GM21381 (cell line): Measurements from ENCODE around the gene LRRC56.
"Not testable (repeated sequence)": the region's sequence is repeated elsewhere in the genome, so short reads cannot be mapped to it uniquely, and the experiment has no call there.

ENCODE experiments used
- ATAC-seq: cut with Tn5 transposase; IDR thresholded peaks from one replicate; pipeline ENCODE4 v1.9.1; 2021; ENCODE audit warnings: mild to moderate bottlenecking, moderate library complexity; ENCODE audit not compliant: unreplicated experiment

The LRRC56 gene

DNA sequence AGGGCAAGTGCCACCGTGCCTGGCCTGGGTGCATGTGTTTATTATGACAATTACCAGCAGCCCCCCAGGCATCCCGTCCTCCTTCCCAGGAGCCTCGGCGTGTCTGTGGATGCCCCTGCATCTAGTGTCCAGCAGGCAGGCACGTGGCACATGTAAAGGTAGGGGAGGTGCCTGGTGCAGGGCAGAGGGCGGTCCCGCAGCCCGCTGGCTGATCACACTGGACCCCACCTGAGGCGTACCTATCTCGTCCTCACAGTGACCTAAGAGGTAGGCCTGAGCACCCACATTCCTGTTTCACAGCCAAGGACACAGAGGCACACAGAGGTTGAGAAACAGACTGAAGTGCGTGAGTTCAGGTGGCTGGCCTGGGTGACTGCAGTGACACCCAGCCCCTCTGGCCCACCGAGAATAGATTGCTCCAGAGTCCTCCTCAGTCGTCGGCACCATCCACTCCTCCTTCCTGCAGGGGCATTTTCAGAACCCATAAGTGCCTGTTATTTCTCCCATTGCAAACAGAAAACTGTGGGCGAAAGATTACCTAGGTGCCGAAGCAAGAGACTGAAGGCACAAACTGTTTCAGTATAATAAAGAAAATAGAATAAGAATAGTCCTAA lies 35.9 kb downstream of the LRRC56 start:
- no peak for ATAC-seq

- ATAC-seq: not testable (repeated sequence)
These were observed 36.8 kb downstream of the LRRC56 start for GRCh38 chr11:574031-574570.

GRCh38 chr11:574632-575312 lies 37.4 kb downstream of the LRRC56 start:
- no peak for ATAC-seq

DNA sequence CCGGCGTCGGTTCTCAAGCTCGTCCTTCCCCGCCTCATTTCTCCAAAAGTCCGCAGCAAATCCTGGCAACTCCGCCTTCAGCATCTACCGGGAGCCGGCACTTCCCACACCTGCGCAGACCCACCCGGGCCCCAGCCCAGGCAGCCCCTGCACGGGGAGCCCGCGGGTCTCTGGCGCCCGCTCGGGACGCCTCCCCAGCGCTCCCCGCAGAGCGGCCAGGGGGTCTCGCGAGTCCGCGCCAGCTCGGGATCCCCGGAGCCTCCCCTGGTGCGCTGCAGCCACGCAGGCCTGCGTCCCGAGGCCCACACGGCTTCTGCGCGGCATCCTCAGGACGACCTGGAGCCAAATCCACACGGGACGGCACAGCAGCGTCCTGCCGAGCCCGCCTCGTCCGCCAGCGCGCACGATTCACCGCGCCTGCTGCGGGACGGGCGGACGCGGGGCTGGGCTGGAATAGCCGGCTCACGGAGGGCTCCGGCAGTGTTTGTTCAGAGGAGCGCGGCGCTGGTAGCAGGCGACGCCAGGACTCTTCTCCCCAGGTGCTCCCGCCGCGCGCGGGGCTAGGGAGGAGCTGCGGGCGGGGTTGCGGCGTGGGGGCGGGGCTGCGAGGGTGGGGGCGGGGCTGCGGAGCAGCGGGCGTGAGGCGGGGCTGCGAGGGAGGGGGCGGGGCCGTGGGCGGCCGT lies 38.1 kb downstream of the LRRC56 start:
- ATAC-seq: peak; percentile 31

DNA sequence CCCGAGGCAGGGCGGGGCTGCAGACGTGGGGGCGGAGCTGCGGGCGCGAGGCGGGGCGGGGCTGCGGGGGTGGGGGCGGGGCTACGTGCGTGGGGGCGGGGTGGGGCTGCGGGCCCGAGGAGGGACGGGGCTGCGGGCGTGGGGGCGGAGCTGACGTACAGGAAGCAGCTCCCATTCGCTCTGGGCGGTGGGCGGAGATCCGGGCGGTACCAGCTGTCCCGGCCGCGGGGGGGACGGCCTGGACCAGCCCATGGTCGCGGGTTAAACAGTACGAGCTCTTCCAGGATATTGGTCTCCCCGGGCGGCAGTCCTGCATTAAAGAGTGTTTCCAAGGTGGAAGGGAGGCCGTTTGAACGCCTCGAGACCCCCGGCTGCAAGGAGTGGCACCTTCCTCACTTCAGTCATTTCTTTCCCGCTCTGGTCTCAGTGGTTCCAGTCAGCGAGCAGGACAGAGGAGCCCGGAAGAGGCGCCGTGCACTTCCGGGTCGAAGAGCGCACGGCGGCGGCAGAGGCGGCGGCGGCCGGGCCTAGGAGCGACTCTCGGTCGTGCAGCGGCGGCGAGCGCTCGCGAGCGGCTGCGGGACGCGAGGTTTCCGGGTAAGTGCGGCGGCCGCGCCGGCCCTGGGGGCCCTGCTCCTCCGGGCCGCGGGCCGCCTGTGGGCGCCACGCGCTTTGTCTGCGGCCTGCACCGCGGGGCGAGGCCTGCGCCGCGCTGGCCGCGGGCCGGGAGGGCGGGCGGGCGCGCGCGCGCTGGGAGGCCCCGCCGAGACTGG lies 38.9 kb downstream of the LRRC56 start, which contains the start of gene PHRF1:
TSS of gene PHRF1 (plus strand) at position 475 of the 773 bp plus-strand sequence. CDS start 5,043 bp downstream, outside the sequence.
- ATAC-seq: peak; percentile 81

GRCh38 chr11:576811-577610 lies 39.7 kb downstream of the LRRC56 start:
- ATAC-seq: no peak

DNA sequence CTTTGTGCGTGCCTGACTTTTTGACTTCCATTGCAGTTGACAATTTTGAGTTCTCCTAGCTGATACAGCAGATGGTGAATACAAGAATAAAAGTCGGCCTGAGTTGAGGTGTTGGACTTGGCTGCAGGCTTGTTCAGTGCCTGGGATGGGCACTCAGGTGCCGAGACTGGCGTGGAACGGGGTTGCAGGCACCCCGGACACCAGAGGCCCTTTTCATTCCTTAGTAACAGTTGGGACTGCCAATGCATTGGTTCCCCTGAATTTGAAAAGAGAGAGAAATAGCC lies 40.2 kb downstream of the LRRC56 start:
- no peak for ATAC-seq

- no peak for ATAC-seq
These were observed 41.1 kb downstream of the LRRC56 start for GRCh38 chr11:578276-579035.

DNA sequence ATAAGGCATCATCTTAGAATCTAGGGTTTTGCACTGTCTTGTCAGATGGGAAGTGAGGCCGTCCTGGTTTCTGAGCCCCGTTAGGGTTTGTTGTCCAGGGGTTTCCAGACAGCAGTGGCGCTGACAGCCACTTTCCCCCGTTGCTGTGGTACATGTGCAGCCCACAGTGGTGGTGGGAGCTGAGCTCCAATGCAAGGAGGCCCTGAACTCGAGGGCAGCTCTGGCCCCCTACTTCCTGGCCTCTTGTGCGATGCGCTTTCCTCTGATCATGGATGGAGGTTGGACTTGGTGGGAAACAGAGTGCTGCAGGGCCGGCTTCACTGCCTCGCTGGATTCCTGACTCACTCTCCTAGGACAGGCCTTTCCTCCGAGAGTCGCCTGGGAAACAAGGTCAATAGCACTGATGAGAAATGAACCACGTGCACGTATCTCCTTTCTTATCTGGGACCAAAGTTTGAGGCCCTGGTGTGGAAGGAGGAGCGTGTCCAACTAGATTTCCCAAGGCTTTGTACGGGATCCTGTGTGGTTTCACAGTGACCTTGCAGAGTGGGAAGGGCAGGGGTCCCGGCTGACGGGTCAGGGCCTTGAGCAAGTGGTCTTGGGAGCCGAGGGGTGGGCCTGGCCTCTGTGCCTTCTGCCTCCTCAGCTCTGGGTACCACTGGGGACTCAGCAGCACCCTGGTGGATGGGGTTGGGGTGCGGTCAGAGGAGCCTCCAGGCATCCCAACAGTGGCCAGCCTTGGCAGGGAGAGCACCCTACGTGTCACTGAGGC lies 42.7 kb downstream of the LRRC56 start:
- ATAC-seq: no peak

- ATAC-seq: no peak
These were observed 44.0 kb downstream of the LRRC56 start for GRCh38 chr11:581342-581741.

DNA sequence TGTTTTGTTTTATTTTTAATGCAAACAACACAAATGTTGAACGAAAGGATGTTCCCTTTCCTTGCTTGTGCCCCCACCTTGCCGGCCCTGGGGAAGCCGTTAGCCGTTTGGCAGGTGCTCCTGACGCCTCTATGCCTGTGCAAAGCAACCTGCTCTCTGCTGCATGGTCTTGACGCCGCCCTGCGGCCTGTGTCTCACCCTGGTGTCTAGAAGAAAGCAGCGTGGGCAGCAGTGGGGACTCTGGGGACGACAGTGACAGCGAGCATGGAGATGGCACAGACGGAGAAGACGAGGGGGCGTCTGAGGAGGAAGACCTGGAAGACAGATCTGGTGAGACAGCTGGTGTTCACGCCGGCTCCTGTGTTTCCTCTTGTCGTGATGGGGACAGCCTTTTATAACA lies 44.4 kb downstream of the LRRC56 start:
- ATAC-seq: no peak

DNA sequence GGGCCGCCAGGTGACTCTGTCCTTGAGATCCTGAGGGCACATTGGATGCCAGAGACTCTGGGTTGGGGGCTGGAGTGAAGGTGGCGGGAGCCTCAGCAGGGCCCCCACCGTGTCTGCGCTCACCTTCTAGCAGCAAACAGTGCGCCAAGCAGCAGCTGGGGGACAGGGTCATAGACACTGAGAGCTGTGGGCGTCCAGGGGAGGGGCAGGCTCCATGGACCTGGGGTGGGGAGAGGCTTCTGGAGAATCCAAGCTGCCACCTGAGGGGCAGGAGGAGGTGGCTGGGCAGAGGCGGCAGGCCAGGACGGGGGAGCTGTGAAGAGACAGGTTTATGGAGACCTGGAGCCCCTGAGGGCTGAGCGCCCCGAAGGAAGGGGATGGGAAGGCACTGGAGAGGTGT lies 47.0 kb downstream of the LRRC56 start:
- ATAC-seq: no peak

- no peak for ATAC-seq
These were observed 49.3 kb downstream of the LRRC56 start for GRCh38 chr11:586376-587316.

DNA sequence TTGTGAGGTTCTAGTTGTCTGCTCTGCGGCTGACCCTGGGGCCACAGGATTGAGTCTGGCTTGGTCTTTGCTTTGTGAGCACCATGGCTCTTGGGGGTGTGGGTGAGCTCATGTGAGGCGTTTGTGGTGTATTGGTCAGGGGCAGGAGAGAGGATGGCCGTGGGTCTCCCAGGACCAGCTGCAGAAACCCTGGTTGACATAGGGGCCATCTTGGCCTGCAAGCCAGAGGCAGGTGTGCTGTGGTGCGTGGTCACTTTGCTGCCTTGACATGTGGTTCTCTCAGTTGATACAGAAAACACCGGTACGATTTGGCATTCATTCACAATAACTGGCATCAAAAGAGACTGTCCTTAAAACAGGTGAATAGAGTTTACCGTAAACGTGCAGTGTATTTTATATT lies 50.2 kb downstream of the LRRC56 start:
- ATAC-seq: no peak

DNA sequence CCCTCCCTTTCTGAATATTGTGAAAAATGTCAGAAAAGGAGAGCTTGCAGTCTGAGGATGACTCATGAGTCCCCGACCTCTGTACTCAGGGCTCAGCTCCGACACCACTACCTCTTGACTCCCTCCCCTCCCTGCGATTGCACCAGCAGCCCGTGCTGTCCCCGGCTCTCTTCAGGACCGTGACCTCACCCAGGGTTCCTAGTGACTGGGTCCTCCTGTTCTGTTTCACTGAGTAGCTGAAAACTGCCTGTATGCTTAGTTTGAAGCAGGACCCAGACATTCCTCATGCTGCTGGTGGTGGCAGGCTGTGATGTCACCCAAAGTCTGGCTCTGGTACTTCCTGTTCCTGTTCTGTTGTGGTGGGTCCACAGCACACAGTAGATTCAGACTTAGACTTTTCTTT lies 50.7 kb downstream of the LRRC56 start:
- no peak for ATAC-seq

GRCh38 chr11:589798-590197 lies 52.5 kb downstream of the LRRC56 start:
- ATAC-seq: no peak

DNA sequence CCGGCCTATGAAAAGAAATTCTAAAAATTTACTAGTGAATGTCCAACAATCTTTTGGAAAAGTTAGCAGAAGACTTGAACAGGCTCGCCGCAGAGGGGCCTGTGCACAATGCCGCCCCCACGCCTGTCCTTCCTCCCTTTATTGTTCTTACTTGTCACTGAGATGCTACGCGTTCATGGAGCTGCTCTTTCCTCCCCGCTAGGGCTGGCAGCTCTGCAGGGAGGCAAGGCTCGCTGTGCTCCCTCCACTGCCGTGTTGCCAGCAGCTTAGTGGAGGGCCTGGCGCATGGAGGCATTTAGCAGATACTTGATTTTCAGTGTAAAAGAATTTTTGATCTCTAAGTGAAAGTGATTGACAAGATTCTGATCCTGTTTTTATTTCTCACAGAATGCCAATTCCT lies 53.7 kb downstream of the LRRC56 start:
- ATAC-seq: no peak

DNA sequence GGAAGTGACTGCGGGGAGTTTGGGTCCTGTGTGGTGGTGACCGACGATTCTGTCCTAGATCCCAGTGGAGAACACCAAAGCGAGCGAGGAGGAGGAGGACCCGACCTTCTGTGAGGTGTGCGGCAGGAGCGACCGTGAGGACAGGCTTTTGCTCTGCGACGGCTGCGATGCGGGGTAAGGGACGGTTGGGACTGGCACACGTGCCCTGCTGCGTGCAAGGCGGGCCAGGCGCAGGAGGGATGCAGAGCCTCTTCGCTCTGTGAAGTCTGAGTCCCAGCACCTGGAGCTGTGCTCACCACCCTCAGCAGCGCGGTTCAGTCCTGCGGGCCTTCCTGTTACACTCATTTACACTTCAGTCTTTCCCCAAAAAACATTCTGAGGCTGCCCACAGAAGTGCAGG lies 55.2 kb downstream of the LRRC56 start:
- ATAC-seq: no peak
